CD4-positive, alpha-beta T cell treated with Interleukin-10 for 1 hour (primary cell): Measurements from ENCODE around the gene GAPDHS.

Experiments
- DNase-seq: peaks from one replicate; pipeline ENCODE4 v3.0.0-alpha.2; 2020

Gene GAPDHS

DNA sequence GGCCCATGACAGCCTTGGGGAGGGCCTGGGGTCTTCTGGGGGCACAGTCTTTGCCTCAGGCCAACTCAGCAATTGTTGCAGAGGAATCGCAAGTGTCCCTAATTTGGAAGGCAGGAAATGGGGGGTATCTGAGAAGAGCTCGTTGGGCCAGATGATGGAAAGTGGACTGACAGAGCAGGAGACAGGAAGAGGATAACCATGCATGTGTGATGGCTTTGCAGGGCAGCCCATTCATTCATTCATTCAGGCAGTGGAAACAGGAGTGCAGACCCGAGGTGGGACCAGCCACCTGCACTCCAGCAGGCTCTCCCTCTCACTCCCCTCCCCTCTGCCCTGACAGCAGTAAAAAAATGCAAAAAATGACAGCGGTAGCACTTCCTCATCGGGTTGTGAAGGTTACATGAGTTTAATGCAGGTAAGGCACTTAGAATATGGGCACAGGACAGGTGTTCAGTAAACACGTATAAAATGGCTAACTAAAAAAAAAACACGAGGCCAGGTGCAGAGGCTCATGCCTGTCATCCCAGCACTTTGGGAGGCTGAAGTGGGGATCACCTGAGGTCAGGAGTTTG is 7.2 kb downstream of the GAPDHS start:
- no peak for DNase-seq

- no peak for DNase-seq
Measured at GRCh38 chr19:35542209-35542608, 9.0 kb downstream of the GAPDHS start.

DNA sequence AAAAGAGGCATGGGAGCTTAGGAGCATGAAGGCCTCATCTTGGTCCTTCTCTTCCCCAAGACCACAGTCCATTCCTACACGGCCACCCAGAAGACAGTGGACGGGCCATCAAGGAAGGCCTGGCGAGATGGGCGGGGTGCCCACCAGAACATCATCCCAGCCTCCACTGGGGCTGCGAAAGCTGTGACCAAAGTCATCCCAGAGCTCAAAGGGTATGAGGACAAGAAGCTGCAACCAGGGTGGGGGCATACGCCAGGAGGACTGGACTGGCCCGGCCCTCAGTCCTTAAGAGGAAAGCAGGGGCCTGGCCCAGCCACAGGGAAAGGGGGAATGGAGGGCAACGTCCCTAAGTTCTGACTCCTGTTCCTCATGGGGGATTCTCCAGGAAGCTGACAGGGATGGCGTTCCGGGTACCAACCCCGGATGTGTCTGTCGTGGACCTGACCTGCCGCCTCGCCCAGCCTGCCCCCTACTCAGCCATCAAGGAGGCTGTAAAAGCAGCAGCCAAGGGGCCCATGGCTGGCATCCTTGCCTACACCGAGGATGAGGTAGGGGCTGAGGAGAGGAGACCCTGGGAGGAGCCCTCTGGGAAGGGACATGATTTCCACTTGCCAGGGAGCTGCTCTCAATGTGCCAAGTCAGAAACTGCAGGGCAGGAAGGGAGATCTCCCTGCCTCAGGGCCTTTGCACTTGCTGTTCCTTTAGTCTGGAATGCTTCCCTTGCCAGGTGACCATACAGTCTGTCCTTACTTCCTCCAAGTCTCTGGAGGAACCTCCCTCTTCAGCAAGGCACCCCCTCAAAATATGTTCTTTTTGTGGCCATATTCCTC is 10.2 kb downstream of the GAPDHS start:
- no peak for DNase-seq

DNA sequence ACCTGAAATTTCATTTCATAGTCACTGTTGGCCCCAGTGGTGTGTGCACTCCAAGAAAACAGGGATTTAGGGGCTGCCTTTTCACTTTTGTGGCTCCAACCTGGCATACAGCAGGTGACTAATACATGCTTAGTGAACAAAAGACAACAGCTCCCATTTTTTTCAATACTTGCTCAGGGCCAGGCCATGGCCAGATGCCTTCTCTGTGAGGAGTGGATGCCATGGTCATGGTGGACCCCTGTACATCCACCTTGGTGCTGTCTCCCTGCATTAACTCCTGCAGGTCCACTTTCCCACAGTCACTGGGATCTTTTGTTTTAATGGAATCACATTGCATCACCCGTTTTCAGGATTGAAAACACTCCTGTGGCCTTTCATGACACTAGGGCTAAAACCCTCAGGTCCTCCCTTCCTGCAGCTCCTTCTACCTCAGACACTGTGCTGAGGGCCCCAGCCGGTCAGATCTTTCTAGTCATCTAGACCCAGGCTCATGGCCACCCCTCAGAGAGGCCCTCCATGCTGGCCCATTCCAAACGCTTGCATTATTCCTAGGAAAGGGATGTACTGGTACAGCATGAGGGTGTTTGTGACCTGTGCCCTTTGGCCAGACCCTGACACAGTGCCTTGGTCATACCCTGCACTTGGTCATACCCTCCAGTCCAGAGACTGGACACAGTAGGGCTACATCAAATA is 11.0 kb downstream of the GAPDHS start:
- DNase-seq: no peak

DNA sequence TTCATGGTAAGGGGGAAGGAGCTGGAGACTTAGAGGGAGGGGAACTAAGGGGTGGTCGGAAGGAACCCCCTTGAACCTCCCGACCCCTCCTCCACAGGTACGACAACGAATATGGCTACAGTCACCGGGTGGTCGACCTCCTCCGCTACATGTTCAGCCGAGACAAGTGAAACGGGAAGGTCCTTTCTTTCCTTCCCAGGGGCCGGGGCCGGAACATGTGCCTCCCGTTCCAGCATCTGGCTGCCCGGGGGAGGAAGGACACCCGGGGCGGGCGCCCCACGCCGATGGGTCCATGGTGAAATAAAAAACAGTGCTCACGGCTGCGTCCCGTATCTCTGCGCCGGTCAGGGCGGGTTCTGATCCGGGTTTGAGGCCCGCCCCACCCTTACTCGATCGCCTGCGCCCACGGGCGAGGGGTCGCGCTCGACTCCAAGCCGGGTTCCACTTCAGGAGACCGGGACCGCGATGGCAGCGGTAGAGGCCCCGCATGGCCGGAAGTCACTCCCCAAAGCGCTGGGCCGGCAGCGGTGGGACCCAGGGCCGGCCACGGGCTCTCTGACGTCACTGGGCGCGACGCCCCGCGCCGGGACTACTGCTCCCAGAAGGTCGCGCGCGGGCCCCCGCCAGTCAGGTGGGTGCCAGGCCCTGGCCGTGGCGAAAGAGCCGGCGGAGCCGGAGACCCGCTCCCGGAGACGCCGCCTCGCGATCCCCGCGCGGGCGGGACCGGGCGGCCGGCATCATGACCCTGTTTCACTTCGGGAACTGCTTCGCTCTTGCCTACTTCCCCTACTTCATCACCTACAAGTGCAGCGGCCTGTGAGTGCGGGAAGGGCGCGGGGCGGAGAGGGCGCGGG is 12.0 kb downstream of the GAPDHS start, which contains the start of gene TMEM147:
TMEM147 (plus strand) TSS at position 626 of the 854 bp plus-strand sequence; CDS start at position 740, 114 bp downstream.
- peak; percentile 82 for DNase-seq

GRCh38 chr19:35545855-35546381 is 12.7 kb downstream of the GAPDHS start:
- DNase-seq: peak; percentile 54

GRCh38 chr19:35546532-35546931 is 13.3 kb downstream of the GAPDHS start:
- DNase-seq: no peak

GRCh38 chr19:35549174-35549788 is 16.0 kb downstream of the GAPDHS start:
- DNase-seq: peak; percentile 70

DNA sequence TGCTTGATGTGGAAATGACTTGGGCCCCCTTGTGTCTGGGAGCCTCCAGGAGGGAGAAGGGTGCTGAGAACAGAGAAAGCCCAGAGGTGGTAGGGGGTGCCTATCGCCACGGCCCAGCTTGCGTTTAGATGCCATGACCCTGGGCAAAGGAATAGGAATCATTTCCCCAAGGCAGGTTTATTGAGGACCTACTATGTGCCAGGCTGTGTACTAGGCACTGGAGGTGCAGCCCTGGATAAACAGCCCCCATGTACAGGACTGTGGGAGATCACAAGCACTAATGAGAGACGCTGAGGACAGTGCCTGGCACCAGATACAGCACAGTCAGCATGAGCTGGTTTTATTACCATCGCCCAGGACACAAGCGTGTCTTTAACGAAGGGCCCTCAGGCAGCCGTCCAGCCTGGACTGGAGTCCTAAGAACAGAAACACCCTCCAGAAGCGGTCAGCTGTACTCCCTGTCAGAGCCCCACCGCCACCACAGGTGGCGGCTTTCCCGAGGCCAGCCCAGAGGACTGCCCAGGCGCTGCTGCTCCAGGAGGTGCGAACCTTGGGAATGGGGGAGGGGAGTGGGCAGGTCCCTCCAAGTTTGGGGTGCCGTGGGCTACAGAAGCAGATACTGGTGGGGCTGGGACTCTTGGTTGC is 16.7 kb downstream of the GAPDHS start:
- DNase-seq: no peak

DNA sequence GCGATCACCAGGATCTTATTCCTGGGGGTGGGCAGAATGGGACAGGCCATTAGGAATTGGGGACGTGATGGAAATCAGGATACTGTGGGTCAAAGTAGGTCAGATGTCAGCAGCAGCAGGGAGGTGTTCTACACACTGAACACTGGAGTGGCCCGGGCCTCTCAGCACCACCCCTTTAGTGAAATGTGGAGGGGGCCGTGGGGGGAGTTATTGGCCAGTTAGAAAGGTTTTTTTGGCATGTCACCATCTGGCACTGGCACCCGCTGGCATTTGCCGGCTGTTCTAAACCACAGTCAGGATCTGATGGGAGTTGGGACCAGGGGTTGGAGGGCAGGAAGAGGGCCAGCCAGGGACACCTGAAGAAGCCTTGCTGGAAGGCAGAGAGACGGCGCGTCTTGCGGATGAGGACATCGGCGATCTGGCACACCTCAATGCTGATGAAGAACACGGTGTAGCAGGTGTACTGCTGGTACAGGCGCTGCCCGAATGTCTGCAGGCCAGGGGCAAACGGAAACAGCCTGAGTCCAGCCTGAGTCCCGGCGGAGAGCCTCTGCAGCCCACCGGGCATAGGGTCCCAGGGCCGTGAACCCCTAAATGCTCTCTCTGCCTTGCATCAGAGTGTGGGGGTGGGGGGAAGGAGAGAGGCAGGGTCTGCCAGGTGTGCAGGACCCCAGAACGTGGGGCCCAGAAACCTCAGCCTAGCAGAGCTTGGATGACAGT is 18.0 kb downstream of the GAPDHS start:
- DNase-seq: no peak

DNA sequence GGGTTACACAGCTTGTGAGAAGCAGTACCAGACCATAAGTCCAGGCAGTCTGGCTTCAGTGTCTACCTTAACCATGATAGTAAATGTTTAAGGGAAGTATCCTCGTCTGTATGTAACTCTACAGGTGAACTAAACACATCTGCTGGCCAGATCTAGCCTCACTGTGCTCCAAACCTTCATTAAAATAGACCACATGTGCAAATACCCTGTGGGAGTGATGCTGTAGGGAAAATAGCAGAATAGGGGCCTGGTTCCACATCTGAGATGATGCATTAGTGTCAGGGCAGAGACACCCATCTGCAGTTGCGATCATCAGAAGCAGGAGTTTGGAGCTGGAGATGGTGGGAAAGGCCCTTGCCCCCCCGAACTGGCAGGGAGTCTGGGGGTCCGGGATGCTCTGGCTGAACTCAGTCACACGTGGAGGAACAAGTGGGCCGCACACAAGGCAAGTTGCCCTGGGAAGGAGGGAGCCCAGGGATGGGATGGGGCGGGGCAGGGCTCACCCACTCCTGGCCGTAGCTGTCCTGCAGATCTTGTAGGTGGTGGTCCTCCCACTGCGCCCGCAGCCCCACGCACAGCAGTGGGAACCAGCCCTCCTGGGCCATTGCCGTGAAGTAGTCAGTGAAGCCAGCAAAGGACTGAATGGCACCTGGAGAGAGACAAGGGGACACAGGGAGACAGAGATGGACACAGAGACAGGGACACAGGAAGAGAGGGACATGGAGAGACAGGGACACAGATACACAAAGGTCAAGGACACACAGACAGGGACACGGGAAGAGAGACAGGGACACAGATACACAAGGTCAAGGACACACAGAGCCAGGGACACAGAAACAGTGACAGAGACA is 19.5 kb downstream of the GAPDHS start:
- no peak for DNase-seq

DNA sequence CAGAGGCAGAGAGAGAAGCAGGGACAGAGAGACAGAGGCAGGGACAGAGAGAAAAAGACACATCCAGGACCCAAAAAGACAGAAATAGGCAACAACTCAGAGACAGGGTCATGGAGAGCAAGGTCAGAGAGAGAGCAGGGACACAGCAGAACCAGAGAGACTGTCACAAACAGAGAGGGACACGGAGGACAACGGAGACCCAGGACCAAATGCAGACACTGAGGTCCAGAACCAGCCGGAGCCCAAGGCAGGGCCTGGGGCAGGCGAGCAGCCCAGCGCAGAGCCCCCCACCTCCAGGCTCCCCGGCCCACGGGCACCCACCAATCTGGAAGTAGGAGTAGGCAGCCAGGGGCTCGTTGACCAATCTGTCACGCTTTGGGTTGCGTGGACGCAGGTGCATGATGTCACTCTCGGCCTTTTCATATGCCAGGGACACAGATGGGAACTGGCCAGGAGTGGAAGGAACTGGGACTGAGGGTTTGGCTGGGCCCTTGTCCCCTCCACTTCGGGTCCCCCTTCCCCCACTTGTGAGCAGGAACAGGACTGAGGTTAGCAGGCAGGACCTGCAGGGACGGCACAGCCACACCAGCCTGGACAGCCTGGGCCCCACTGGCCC is 20.2 kb downstream of the GAPDHS start:
- DNase-seq: no peak

DNA sequence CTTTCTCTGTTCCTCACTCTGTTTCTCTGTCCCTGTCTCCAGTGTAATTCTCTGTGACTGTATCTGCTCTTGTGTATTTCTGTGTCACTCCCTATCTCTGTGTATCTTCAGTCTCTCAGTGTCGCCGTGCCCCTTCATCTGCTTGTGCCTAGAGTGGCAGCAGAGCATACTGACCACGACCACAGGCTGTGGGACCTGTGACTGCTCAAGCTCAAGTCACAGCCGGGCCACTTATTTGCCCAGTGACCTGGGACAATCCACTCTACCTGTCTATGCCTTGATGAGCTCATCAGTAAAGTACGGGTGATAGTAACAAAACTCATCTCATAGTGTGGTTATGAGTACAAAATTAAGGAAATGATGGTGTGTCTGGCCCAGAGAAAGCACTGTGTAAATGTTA is 20.8 kb downstream of the GAPDHS start:
- no peak for DNase-seq

GRCh38 chr19:35555301-35556005 is 22.2 kb downstream of the GAPDHS start:
- no peak for DNase-seq

DNA sequence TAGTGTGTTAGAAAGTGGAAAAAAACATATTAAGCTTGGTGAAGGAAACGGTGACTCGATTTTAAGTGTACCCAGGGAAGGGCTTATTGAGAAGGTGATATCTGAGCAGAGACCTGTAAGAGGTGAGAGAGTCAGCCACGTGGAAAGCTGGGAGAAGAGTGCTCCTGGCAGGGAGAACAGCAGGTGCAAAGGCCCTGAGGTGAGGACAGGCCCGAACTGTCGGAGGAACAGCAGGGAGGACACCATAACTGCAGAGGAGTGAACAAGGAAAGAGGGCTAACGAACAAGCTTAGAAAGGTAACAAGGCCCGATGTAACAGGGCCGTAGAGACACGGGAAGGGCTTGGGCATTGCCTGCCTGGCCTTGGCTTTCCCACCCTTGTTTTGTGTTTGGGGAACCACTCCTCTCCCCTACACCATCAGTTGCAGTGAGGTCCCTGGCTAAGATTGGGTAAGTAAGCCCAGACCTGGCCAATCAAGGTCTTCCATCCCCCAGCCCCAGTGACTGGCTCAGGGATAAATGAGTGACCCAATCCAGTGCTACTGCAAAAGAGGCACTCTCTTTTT is 22.9 kb downstream of the GAPDHS start:
- no peak for DNase-seq

DNA sequence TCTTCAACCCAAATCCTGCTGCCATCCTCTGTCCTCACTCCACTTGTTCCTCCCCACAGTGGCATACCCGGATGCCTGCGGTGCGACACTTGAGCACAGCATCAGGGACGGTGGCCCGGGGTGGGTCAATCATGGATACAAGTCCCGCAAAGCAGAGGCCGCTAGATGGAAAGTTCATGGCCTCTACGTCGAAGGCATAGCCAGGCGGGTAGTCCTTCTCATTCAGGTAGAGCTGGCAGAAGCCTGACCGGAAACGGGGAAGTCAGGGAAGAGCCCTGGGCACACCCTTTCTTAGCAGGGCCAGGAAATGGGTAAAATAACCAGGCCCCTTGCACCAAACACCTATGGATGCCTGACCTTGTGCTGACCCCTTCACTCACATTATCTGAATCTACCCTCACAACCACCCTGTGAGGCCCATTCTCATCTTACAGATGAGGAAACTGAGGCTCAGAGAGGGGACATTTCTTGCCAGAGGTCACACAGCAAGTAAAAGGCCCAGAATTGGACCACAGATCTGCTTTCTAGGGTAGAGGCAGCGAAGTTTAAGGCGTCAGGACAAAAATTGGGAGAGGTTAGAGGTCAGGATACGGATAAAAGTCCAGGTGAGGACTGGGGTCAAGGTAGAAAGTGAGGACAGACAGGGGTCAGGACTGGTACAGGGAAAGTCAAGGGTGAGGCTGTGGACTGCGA is 23.7 kb downstream of the GAPDHS start:
- no peak for DNase-seq

DNA sequence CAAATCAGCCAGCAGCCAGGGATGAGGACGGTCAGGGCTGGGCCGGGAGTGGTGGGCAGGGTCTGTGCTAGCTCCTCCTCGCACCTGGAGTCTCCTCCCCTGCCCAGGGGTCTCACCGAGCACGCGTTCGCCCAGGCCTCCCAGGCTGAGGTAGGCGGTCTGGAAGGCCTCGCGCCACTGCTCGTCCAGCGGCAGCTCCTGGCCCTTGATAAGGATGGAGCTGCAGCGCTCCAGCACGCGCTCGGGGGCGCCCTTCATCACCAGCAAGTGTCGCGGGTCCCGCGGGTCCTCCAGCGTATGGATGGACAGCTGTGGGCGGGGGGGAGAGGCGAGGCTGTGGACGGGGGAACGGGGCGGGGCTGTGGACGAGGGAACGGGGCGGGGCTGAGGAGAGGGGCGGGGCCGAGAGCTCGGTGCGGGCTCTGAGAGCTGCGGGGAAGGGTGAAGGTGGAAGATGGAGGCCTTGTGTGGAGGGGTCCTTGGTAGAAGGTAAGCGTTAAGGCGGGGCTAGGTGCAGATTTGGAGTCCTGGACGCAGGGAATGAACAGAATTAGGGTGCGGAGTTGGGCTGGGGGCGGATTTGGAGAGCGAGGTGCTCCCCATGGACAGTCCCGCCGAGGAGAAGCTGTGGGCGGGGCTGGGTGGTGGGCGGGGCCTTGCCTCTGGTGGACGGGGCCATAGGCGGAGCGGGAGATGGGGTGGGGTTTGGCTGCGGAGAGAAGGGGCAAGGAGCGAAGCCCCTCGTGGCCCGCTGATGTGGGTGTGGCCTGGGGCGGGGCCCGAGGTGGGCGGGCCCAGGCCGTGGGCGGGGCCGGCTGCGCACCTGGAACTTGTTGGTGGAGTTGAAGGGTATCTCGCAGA is 24.5 kb downstream of the GAPDHS start:
- peak; percentile 59 for DNase-seq
